Activated effector memory CD4-positive, alpha-beta T cell treated with anti-CD3 and anti-CD28 coated beads, Interleukin-2, amount 50 U/mL, for 16 hours (primary cell): Measurements from ENCODE around the gene CSTPP1.

ENCODE experiments used
- DNase-seq: peaks from one replicate; pipeline ENCODE4 v3.0.0-alpha.2; 2020

Gene CSTPP1

GRCh38 chr11:47144541-47144940 is 208.0 kb downstream of the CSTPP1 start:
- DNase-seq: peak; percentile 42

- peak; percentile 25 for DNase-seq
Measured at GRCh38 chr11:47147250-47147649, 210.7 kb downstream of the CSTPP1 start.

- no peak for DNase-seq
Measured at GRCh38 chr11:47147681-47148080, 211.1 kb downstream of the CSTPP1 start.

GRCh38 chr11:47148270-47148669 is 211.7 kb downstream of the CSTPP1 start:
- peak; percentile 16 for DNase-seq

- DNase-seq: peak; percentile 50
Measured at GRCh38 chr11:47148903-47149531, 212.5 kb downstream of the CSTPP1 start.

- no peak for DNase-seq
Measured at GRCh38 chr11:47149782-47150181, 213.2 kb downstream of the CSTPP1 start.

GRCh38 chr11:47152126-47152952 is 215.8 kb downstream of the CSTPP1 start:
- DNase-seq: no peak

- DNase-seq: peak; percentile 82
Measured at GRCh38 chr11:47152953-47153950, 216.7 kb downstream of the CSTPP1 start.

GRCh38 chr11:47154616-47155570 is 218.3 kb downstream of the CSTPP1 start:
- DNase-seq: no peak

- DNase-seq: no peak
Measured at GRCh38 chr11:47155879-47156278, 219.3 kb downstream of the CSTPP1 start.

GRCh38 chr11:47156333-47156732 is 219.8 kb downstream of the CSTPP1 start:
- DNase-seq: no peak

GRCh38 chr11:47156951-47157350 is 220.4 kb downstream of the CSTPP1 start:
- no peak for DNase-seq

- DNase-seq: no peak
Measured at GRCh38 chr11:47157805-47158204, 221.2 kb downstream of the CSTPP1 start.

GRCh38 chr11:47158242-47158641 is 221.7 kb downstream of the CSTPP1 start:
- no peak for DNase-seq

- DNase-seq: no peak
Measured at GRCh38 chr11:47160753-47161133, 224.2 kb downstream of the CSTPP1 start.

GRCh38 chr11:47161134-47161854 is 224.7 kb downstream of the CSTPP1 start:
- peak; percentile 84 for DNase-seq

GRCh38 chr11:47161890-47162289 is 225.3 kb downstream of the CSTPP1 start:
- no peak for DNase-seq

GRCh38 chr11:47162426-47162825 is 225.9 kb downstream of the CSTPP1 start:
- no peak for DNase-seq

GRCh38 chr11:47163193-47163592 is 226.6 kb downstream of the CSTPP1 start:
- DNase-seq: no peak

- no peak for DNase-seq
Measured at GRCh38 chr11:47163898-47164297, 227.3 kb downstream of the CSTPP1 start.

GRCh38 chr11:47164321-47164720 is 227.8 kb downstream of the CSTPP1 start:
- no peak for DNase-seq
